PC-3 (cell line): ENCODE results near the gene C5. TPM values are rescaled to one million over a fixed set of nuclear protein-coding genes. Genes with fewer than 3 reads are reported as not detected.

Source experiments
- ATAC-seq: fragments of 200-7000 bp; cut with Tn5 transposase; 2 replicates; pipeline ENCODE4 v1.9.1; 2020; ENCODE audit warnings: mild to moderate bottlenecking, moderate library complexity
- BruUV-seq: library from RNA; stranded (reverse); fragments of 400-500 nt; replicated peaks from 2 replicates; lab custom pipeline; 2021; lab: Mats Ljungman, UMichigan
- CTCF ChIA-PET: fragments of 300-600 bp; sonication (Branson Sonifier 250); formaldehyde crosslinking; loops from one replicate; lab custom pipeline; 2022; ENCODE audit warnings: antibody characterized with exemption; lab: Charles Lee
- POLR2A ChIA-PET: fragments of 300-600 bp; sonication (Branson Sonifier 250); formaldehyde crosslinking; loops from one replicate; lab custom pipeline; 2022; ENCODE audit warnings: antibody characterized with exemption; ENCODE audit not compliant: unreplicated experiment; lab: Charles Lee
- DNase-seq: peaks from one replicate; pipeline ENCODE4 v3.0.0-alpha.2; 2015
- H2AFZ ChIP-seq: fragments of 300-600 bp; sonication (generic); 2 replicates; pipeline ENCODE4 v1.6.0; 2016; ENCODE audit warnings: antibody characterized with exemption, low read length
- H3F3A ChIP-seq: fragments of 300-600 bp; sonication (generic); one replicate; pipeline ENCODE4 v1.6.0; 2017; ENCODE audit warnings: antibody characterized with exemption, low read length, control low read depth, mild to moderate bottlenecking; ENCODE audit not compliant: unreplicated experiment
- H3K27ac ChIP-seq: fragments of 300-600 bp; sonication (generic); 2 replicates; pipeline ENCODE4 v1.5.1; 2016; ENCODE audit warnings: mild to moderate bottlenecking, low read length
- H3K27me3 ChIP-seq: fragments of 300-600 bp; sonication (generic); 2 replicates; pipeline ENCODE4 v1.6.1; 2016; ENCODE audit warnings: low read length, mixed read lengths
- H3K36me3 ChIP-seq: fragments of 300-600 bp; sonication (generic); 2 replicates; pipeline ENCODE4 v1.6.1; 2016; ENCODE audit warnings: low read depth, mixed run types, low read length, mixed read lengths
- H3K4me1 ChIP-seq: fragments of 300-600 bp; sonication (generic); 2 replicates; pipeline ENCODE4 v1.5.1; 2016; ENCODE audit warnings: low read length; ENCODE audit not compliant: insufficient read depth
- H3K4me2 ChIP-seq: fragments of 300-600 bp; sonication (generic); 2 replicates; pipeline ENCODE4 v1.6.0; 2016; ENCODE audit warnings: low read length
- H3K4me3 ChIP-seq: fragments of 300-600 bp; sonication (generic); 2 replicates; pipeline ENCODE4 v1.5.1; 2016; ENCODE audit warnings: mild to moderate bottlenecking, low read length, mixed read lengths
- H3K79me2 ChIP-seq: fragments of 300-600 bp; sonication (generic); 2 replicates; pipeline ENCODE4 v1.6.1; 2017; ENCODE audit warnings: low read length, mixed read lengths
- H3K9ac ChIP-seq: fragments of 300-600 bp; sonication (generic); 2 replicates; pipeline ENCODE4 v1.6.0; 2016; ENCODE audit warnings: mild to moderate bottlenecking, low read length
- H3K9me2 ChIP-seq: fragments of 300-600 bp; sonication (generic); replicated peaks from 2 replicates; pipeline ENCODE4 v1.6.1; 2016; ENCODE audit warnings: mixed run types, low read length, mixed read lengths
- H3K9me3 ChIP-seq: fragments of 300-600 bp; sonication (generic); 2 replicates; pipeline ENCODE4 v1.6.1; 2016; ENCODE audit warnings: low read length, mixed read lengths
- H4K20me1 ChIP-seq: fragments of 300-600 bp; sonication (generic); 2 replicates; pipeline ENCODE4 v1.6.1; 2016; ENCODE audit warnings: low read length, mixed read lengths
- EZH2 ChIP-seq: fragments of 300-600 bp; sonication (generic); IDR thresholded peaks from one replicate; pipeline ENCODE4 v1.6.1; 2017; ENCODE audit warnings: antibody characterized with exemption, mild to moderate bottlenecking, low read length; ENCODE audit not compliant: unreplicated experiment
- EZH2phosphoT487 ChIP-seq: fragments of 300-600 bp; sonication (generic); IDR thresholded peaks from 2 replicates; pipeline ENCODE4 v1.6.1; 2018; ENCODE audit warnings: mild to moderate bottlenecking, antibody characterized with exemption, low read length, borderline replicate concordance
- intact Hi-C: fragments of 100-400 bp; cut with micrococcal nuclease; formaldehyde crosslinking; loops from 2 replicates; pipeline ENCODE4 v1.9.0; 2023
- total RNA-seq: library from RNA; depleted of rRNA; stranded (reverse); fragments of >200 nt; gene quantifications from 2 replicates; pipeline ENCODE4 v1.2.3, GENCODE V29; 2014
- TF ChIP-seq, protein P1 (sequence below): fragments of 300-600 bp; sonication (generic); conservative IDR thresholded peaks from 2 replicates; pipeline ENCODE4 v1.5.1; 2017; ENCODE audit warnings: antibody characterized with exemption, low read depth, mild to moderate bottlenecking, low read length

C5 gene
- total RNA-seq, 1 experiment from 2014 or later, result 2.9 TPM

DNA sequence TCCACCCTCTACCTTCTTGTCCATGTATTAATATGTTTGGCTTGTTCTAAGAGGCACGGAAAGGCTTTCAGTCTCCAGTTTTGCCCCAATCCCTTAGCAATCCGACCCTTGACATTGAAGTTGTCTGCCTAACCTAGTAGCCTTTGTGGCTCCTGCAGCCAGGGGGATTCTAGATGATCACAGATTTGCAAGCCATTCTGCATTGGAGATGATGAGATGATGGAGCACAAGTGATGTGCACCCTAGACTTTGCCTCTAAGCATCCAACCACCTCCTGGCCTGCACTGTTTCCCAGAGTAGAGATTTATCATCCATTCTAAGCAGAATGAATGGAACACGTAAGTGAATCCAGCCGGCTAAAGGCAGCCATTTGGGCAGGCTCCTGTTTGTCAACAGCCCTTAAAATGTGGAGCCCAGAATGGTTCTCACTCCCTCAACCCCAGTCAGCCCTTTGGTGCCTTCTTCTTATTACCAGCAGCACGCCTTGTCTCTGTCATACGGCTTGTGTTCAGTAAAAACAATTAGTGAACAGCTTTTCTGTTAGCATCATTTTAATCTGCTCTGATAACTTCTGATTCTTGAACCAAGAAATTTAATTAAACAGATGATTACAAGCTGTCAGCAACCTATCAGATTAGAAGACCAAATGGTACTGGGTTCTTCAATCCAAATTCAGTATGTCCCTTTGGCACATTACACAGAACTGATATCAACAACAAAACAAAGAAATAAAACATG, 117.8 kb downstream of the C5 start:
- TF ChIP-seq EZH2phosphoT487 (no peak), EZH2 (no peak)
- TF ChIP-seq, protein P1, sequence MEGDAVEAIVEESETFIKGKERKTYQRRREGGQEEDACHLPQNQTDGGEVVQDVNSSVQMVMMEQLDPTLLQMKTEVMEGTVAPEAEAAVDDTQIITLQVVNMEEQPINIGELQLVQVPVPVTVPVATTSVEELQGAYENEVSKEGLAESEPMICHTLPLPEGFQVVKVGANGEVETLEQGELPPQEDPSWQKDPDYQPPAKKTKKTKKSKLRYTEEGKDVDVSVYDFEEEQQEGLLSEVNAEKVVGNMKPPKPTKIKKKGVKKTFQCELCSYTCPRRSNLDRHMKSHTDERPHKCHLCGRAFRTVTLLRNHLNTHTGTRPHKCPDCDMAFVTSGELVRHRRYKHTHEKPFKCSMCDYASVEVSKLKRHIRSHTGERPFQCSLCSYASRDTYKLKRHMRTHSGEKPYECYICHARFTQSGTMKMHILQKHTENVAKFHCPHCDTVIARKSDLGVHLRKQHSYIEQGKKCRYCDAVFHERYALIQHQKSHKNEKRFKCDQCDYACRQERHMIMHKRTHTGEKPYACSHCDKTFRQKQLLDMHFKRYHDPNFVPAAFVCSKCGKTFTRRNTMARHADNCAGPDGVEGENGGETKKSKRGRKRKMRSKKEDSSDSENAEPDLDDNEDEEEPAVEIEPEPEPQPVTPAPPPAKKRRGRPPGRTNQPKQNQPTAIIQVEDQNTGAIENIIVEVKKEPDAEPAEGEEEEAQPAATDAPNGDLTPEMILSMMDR, result no peak
- no TSS peak for BruUV-seq
- no peak overlapping the region for H3K4me2 ChIP-seq
- H2AFZ ChIP-seq, result no peak overlapping the region
- no peaks in the 10 kb centered on the region for H3K9me3 ChIP-seq
- no peak overlapping the region for H3K4me3 ChIP-seq
- intact Hi-C loops, result loop anchor here (10.0 kb wide), 1 partner anchor 317 kb away; no protein-coding TSS in a partner anchor
- no peak overlapping the region for H3K9ac ChIP-seq
- no peaks in the 10 kb centered on the region for H3K79me2 ChIP-seq
- no peaks in the 10 kb centered on the region for H4K20me1 ChIP-seq
- H3K27ac ChIP-seq, result peak overlapping the region; percentile 36; the same call in 1 of the 2 replicates
- no peaks in the 10 kb centered on the region; the same call in 1 of the 2 replicates for H3K36me3 ChIP-seq
- H3K9me2 ChIP-seq, result no peaks in the 10 kb centered on the region
- DNase-seq (no peak), ATAC-seq (no peak)
- no peaks in the 10 kb centered on the region for H3F3A ChIP-seq
- H3K4me1 ChIP-seq, result peaks cover 33% of the 10 kb centered on the region
- ChIA-PET POLR2A (no interaction called here), CTCF (no interaction called here)
- no peaks in the 10 kb centered on the region for H3K27me3 ChIP-seq

DNA sequence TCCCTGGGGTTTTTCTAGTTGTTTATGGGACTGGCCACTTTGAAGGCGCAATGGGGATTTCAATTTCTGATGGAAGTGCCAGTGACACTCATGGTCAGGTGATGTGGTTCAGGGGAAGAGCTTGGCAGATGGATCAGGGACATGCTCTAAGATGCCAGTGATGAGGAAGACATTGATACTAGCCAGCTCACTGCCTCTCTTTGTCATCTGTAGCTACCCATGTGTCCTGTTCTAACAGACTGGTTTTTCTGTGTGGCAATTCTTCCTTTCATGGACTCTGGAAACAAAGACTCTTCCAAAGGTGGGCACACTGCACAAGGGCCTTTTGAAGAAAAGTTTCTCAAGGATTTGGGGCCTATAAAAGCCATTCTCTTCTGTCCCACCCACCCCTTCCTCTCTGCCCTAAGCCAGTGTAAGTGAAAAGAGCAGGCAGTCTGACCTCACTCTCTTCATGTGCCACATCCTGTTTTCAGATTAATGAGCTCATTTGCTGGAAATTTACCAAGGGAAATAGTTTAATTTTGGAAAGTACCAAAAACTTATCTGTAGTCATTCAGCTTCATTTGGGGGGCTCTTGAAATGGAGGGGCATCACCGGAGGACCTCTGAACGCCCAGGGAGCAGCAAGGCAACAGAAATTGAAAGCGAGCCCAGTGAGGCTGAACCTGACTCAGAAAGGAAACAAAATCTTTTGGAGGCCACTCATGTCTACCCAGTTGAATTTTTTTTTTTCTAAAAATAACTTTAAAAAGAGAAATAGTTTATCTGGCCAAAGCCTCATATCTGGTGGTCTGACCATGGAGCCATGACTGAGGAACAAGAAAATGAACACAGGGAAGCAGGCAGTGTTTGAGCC, 118.6 kb downstream of the C5 start:
- BruUV-seq, result TSS peak; percentile 49
- H3K4me1 ChIP-seq, result peaks cover 27% of the 10 kb centered on the region
- H3K79me2 ChIP-seq, result no peaks in the 10 kb centered on the region
- H3K27me3 ChIP-seq, result no peaks in the 10 kb centered on the region
- H3F3A ChIP-seq, result no peaks in the 10 kb centered on the region
- no peaks in the 10 kb centered on the region; the same call in 1 of the 2 replicates for H3K36me3 ChIP-seq
- DNase-seq, result peak; percentile 24
- peak overlapping the region; percentile 36; the same call in 1 of the 2 replicates for H3K27ac ChIP-seq
- no peak overlapping the region for H3K4me3 ChIP-seq
- no peak overlapping the region for H3K4me2 ChIP-seq
- intact Hi-C loops, result loop anchor here (10.0 kb wide), 1 partner anchor 317 kb away; no protein-coding TSS in a partner anchor
- no peaks in the 10 kb centered on the region for H3K9me3 ChIP-seq
- ChIA-PET CTCF (no interaction called here), POLR2A (no interaction called here)
- H4K20me1 ChIP-seq, result no peaks in the 10 kb centered on the region
- peak; percentile 39 for ATAC-seq
- H2AFZ ChIP-seq, result peak overlapping the region; percentile 45; the same call in 1 of the 2 replicates
- TF ChIP-seq EZH2, result no peak
- TF ChIP-seq EZH2phosphoT487, result no peak
- TF ChIP-seq, protein P1, result no peak
- no peak overlapping the region for H3K9ac ChIP-seq
- no peaks in the 10 kb centered on the region for H3K9me2 ChIP-seq
